GM03348 (cell line): Measurements from ENCODE around the gene TMEM198.
A peak's percentile ranks its signal among the peaks of the same experiment; 100 is the strongest.

ENCODE experiments used
- DNase-seq: peaks from one replicate; pipeline ENCODE4 v3.0.0; 2012; ENCODE audit warnings: low spot score

TMEM198 gene

DNA sequence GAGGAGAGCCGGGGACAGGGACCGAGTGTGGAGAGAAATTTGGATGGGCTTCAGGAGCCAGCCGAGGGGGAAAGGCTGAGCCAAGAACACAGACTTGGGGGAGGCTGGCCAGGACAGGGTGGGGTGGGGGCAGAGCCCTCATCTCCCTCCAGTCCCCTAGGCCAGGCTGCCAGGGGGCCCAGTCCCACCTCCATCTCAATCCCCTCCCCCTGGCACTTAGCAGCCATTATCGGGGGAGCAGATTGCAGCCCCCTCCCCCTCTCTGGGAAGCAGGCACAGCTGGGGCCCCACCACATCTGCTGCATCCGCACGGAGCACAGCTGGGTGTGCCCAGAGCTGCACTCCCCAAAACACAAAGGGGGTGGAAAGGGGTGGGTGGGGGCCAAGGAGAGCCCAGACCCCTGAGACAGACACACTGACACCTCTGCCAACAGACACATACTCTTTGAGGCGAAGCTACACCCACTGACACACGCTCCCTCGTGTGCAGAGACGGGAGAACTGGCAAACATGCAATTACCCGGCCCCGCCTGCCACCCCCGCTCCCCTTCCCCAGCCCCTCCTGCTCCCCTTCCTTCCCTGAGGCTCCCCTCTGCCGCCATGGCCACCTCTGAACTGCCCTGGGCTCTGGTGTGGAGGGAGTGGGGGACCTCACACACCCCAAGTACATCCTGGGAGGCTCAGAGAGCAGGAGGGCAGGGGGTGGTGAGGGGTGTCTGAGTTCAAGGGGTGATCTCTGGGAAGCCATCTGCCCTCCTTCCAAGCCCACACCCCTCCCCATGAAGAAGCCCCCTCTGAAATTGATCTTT, 34.7 kb upstream of the TMEM198 start:
- peak; percentile 29 for DNase-seq

DNA sequence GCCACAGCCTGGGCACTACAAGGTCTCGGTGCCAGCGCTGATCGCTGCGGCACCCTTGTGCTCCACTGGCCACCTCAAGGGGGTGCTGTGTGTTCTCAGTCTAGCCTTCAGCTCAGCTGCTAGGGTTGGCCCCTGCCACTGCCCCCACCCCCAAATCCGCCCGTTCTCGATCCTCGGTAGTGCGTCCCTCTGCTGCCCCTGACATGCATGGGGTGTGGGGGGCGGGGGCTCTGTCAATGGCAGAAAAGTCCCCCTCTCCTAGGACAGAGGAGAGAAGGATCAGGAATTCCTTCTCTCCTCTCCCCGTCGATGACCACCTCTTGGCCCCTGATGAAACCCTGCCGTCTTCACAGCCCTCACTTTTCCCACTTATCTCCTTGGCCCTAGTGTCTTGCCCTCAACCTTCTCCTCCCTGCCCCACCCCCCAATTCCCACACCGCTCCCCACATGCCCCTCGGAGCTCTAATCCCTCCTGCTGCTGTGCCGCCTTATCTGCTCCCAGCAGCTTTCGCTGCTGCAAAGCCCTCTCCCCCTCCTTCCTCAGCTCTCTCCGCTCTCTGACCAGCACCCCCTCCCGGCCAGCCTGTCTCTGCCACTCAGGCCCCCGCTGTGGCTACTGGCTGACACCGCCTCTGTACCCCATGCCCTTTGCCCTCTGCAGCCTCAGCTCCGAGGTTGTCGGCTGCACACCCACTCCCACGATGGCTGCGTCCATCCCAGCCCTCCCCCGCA, 33.9 kb upstream of the TMEM198 start:
- peak; percentile 81 for DNase-seq

DNA sequence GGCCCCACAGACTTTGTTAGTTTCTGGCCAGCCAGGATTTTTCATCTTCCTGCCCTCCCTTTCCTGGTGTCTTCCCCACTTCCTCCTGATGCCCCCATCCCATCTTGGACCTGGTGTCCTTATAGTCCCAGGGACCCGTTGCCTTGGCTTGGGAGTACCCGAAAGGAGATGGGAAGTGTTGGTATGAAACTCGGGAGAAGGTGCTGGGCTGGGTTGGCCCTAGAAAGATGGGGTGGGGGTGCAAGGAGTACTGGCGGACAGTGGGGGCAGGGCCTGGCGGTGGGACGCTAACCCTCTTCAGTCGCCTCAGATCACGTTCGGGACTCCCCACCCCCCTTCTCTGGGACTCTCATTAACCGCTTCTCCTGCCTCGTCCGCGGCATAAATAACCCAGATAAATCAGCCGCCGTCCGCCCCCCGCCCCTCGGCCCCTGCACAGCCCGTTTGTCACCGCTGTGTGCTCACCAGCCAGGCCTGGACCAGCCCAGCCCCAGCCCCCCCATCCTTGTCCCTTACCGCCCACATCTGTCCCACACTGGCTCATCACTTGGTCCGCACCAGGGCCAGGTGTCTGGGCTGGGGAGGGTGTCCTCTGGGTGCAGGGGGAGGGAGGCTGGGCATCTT, 33.2 kb upstream of the TMEM198 start:
- no peak for DNase-seq

DNA sequence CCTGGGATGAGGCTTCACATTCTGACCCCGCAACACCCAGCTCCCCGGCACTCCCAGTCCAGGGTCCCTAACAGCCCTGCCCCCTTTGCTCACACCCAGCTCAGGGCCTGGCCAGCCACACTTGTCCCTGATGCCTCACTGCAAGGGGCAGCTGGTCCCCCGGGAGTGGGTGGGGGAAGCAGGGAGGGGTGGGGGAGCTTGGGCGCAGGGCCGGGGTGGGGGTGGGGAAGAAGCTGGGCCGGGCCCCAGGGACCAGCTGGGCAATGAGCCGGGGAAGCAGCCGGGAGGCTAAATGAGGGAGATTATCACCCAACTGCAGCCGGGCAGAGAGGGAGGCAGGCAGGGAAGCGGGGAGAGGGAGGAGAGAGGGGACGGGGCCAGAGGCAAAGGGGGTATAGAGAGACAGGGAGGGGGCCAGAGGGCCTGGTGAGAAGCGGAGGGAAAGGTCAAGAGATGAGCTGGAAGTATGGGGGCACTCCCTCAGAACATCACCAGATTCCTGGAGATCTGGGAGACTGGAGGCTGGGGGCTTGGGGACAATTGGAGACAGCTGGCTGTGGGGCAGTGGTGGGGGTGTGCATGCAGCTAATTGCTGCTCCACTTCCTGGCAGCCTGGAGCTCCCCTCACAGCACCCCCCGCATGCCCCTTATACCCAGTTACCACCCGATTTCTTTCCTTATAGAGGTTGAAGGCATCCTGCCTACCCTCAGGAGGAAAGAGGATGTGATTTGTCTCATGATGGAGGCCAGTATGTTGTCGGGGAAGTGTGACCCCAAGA, 32.1 kb upstream of the TMEM198 start:
- DNase-seq, result peak; percentile 43

DNA sequence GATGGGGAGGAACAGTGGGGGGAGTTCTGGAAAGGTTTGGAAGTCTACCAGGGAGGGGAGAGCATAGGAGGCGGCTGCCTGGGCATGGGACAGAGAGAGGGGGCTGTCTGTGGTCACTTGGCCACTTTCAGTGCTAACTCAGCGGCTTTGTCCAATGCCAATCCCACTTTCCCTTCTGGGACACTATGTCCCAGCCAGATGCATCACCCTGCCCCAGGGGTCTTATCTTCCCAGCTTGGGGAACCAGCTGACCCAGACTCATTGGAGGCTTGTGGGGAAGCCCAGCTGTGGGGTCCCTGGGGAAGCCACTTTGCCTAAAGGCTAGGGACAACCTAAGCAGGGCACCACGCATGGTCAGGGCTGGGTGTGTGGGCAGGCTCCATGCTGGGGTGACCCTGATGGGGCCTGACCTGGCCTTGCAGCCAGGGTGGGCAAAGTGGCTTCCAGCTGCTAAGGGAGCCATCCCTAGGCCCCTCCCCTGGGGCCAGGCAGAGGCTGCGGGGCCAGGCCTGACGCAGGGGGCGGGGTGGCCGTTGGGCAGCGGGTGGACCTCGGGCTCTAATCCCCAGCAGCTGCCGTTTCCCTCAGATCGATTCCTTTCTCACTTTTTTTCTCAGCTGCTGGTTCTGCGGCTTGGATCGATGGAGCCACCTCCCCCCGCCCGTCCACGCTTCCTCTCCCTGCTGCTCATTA, 31.2 kb upstream of the TMEM198 start:
- no peak for DNase-seq

DNA sequence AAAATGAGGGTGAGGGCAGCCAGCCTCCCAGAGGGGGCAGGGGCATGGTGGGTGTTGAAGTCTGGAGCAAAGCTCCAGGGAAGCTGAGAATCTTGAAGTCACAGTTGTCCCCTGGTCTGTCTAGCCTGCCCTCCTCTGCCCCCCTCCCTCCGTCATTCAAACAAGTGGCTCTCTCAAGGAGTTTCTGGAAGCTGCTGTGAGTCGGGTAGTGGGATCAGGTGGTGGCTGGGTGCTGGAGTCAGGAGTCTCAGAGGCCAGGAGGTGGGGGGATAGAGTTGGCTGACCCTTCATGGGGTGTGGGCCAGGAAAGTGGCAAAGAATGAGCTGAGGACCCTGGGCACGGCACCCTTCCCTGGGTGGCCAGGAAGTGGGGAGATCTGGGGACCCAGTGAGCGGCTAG, 30.0 kb upstream of the TMEM198 start:
- no peak for DNase-seq

DNA sequence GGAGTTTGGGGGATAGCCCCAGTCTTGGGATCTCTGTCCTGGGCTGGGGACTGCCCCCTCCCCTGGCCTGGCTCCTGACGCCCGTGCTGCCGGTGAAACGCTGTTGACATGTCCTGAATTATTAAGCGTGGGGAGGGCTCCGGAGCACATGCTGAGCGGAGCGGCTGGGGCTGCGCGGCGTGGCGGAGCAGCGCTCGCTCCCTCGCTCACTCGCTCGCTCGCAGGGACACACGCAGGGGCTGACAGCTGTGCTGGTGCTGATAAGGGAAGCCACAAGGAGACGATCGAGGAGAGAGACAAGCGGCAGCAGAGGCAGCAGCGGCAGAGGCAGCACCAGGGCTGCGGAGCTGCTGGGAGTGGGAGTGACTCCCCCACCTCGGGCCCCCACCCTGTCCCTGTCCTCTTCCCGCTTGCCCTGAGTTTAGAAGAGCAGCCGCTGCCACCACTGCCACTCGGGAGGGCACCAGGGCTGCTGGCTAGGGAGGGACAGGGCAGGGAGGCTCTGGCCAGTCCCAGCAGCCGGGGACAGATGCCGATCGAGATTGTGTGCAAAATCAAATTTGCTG, 29.5 kb upstream of the TMEM198 start, which contains the start of gene ASIC4:
TSS of gene ASIC4 (plus strand) at position 287 of the 566 bp plus-strand sequence. CDS start at position 530, 243 bp downstream.
- peak; percentile 35 for DNase-seq

DNA sequence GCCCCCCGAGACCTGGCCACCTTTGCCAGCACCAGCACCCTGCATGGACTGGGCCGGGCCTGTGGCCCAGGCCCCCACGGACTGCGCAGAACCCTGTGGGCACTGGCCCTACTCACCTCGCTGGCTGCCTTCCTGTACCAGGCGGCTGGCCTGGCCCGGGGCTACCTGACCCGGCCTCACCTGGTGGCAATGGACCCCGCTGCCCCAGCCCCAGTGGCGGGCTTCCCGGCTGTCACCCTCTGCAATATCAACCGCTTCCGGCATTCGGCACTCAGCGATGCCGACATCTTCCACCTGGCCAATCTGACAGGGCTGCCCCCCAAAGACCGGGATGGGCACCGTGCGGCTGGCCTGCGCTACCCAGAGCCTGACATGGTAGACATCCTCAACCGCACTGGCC, 29.0 kb upstream of the TMEM198 start:
- no peak for DNase-seq

DNA sequence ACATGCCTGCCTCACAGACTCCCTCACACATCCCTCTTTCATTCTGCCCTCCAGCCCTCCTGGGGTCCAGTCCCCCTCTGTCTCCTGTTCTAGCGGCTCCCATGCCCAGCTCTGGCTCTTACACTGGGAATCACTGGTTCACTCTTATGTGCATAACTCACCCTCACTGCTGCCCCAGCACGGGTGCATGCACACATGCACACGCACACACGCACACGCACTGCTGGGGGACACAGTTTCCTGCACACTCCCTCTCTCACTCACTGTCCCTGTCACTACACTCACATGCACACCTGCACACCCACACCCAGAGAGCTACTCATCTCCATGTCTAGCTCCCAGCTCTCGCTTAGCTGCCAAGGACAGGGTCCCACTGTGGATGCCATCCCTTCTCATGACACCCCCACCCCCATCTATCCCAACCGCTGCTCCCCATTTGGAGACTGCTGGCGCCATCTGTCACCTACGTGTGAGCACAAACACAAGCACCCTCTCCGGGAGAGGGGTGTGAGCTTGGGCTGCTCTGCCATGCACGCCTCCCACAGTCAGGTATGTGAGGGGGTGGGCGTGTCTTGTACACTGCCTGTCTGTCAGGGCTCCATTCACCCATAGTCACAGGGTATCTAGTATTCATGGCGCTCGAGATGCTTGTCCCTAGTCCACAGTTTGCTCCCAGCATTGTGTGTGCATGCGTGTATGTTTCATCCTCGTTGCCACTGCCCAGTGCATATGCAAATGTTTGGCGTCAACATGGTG, 27.8 kb upstream of the TMEM198 start:
- no peak for DNase-seq

DNA sequence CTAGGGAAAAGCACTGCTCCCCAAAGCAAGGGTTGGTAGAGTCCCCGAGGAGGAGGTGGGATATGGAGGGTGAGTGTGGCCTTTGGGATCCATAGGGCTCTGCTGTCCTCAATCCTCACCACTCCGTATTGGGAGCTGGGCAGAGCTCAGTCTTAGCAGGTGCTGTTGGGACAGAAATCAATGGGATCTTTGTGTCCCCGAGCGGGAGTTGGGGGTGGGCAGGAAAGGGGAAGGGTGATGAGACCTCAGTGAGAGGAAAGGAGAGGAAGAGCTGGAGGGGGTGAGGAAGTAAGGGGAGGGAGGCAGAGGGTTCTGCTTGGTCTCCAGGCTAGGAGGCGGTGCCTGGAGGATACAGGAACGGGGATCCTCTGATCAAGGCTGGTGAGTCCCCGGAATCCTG, 26.9 kb upstream of the TMEM198 start:
- DNase-seq, result no peak

DNA sequence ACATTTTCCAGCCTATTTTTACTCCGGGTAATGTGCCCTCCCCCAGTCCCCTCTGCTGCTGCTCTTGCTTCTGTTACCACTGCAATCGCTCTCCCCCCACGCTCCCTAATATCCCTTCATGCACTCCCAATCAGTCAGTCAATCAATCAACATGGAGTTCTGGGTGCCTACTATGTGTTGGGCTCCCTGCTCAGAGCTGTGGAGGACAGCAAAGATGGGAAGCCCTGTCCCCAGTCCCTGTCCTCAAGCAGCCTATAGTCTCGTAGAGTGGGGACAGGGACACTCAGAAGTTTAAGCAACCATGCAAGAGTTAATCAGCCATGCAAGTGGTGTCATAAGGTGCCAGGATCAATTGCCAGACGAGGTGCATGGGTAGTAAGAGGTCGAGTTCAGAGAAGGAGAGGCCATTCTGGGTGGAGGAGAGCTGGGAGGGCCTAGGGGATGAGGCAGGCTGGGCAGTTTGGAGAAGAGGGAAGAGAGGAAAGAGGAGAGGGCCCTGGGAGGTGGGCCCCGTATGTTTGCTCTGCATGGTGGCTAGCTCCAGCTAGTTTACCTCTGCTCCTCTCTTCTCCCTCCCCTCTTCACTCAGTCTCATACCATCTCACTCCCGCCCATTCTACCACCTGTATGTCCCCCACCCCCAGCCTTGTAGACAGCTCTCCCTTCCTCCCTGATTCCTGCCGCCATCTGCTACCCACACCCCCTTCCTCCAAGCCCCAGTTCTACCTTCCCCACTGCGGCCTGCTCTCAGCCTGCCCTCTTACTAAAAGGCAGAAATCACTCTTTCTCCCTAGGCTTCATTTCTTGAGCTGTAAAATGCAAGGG, 25.7 kb upstream of the TMEM198 start:
- DNase-seq, result no peak

DNA sequence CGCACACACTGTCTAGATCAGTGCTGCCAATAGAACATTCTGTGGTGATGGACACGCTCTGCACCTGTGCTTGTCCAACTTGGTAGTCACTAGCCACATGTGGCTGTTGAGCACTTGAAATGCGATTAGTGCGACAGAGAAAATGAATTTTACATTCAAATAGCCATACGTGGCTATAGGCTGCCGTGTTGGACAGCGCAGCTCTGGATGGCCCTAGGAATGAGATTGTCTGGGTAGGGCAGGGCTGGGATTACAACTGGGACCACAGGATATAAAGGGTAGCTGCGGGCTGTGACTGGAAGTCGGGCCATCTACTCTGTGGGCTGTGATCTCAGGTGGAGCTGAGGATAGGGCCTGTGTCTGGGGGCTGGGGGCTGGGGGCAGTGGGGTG, 24.3 kb upstream of the TMEM198 start:
- DNase-seq, result no peak

DNA sequence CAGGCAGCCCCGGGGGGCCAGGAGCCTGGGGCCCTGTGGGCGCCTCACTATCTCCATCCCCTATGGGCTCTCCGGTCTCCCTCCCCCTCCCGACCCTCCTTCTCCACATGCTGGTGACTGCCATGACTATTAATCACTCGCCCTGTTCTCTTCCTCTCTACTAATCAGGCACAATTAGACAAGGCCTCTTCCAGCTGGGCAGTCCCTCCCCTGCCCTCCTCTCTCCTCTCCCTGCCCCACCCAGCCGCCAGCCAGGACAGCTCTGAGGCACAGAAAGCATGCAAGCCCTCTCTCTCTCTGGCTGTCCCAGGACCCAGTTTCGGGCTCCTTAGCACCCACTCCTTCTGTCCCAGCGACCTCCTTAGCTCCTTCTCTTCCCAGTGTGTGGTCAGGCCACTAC, 23.7 kb upstream of the TMEM198 start:
- DNase-seq, result no peak

DNA sequence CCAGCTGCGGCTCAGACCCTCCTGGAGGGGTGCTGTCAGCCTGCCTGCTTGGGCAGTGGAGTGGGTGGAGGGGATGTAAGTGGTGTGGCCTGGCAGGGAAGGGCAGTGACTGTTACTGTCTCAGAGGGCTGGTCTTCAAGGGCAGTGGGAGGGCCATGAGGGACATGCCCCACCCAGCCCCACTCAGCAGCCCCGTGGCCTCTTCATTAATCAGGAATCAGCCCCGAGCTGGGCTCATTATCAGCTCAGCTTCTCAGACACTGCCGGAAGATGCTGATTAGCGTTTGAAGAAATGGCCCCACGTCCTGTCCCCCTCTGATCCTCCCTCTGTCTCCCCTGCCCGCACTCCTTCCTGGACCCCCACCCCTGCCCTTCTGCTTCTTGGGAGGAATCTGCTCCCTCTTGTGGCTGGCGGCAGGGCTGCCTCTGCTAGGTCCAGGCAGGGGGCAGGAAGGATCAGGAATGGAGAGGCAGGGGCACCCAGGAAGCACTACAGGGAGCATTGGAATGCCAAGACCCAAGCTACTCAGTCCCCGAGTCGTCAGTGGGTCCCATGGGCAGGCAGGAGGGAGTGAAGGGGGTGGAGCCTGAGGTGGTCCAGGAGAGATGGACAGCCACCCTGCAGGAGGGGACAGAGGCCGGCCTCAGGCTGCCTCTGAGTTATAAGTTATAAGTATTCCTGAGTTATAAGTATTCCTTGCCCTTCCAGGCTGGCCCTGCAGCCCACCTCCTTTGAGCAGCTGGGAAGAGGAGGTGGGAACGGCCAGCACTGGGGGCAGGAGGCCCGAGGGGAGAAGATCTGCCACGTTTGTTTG, 22.6 kb upstream of the TMEM198 start:
- peak; percentile 82 for DNase-seq

DNA sequence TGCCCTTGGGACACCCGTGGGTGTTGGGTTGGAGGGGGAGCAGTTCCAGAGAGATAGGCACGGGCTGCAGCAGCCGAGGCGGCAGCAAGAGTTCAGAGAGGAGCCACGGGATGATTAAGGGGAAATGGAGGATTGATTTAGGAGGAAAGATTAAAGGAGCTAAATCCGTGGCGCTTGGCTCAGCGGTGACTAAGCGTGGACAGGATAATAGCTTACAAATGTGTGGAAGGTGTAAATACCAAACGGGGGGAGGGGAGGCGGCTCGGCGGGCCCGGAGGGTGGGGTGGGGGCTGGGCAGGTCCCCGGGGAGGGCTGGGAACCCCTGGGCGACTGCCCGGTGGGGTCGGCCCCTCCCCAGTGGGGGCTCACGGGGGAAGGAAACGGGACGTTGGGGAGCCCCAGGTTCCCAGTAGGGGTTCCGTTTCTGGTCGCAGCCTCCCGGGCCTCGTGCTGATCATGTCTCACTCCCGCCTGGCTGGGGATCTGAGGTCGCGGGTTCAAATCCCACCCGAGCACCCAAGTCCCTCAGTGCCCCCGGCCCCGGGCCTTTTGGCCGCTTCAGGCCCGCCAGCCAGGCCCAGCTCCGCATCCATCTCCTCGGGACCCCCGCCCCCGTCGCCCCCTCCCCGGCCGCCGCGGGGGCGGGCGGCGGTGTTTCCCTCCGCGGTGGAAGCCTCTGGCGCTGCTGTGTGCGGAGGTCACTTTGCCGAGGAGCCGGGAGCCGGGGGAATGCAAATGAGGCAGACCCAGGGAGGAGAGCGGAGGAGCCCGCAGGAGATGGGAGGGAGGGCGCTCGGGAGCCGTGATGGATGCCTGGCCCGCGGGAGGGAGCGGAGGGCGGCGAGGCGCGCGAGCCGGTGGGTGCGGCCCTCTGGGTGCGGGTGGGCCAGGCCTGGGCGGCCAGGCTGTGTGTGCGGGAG, 21.5 kb upstream of the TMEM198 start:
- peak; percentile 82 for DNase-seq

DNA sequence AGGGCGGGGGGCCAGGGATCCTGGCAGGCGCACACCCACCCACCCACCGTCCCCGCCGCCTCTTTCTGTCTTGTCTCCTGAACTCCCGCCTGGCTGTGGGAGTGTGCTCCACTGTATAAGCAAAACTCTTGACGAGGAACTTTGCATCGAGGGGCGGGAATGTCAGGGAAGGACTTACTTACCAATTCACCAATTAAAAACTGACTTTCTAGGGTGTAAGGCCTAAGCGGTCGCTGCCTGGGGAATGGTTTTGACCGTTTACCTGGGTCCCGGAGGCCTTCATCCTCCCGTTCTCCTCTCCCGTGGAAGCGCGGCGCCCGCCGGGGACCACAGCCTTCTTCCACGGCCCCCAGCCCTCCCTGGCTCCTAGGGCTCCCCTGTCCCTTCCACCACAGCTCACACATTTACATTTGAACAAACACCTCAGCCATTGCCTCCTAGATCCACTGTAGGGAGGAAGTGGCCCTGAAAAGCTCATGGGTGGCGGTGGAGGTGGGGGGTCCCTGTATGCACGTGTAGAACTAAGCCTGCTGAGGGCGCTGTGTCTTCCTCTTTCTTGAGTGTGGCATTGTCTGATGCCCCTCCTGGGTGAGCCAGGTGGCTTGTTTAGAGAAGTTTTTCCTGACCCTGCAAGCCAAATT, 20.7 kb upstream of the TMEM198 start:
- DNase-seq, result no peak

DNA sequence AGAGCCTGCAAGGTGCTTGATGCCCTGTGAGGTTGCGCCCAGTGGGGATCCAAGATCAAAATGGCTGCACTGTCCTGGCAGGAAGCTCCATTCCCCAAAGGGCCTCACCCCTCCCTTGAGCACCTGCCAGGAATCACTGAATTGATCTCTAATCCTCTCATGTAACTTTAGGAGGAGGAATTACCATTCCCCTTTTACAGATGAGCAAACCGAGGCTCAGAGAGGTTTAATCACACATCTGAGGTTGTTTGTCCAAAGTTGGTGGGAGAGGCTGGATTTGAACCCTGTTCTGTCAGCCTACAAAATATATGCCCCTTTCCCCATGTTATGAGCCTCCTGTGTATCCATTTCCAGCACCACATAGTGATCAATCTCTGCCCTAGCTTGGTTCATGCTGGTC, 19.0 kb upstream of the TMEM198 start:
- DNase-seq, result no peak
